ENCODE results near the gene C2orf69. TPM values are rescaled to one million over a fixed set of nuclear protein-coding genes. Genes with fewer than 3 reads are reported as not detected.

The C2orf69 gene
- polyA plus RNA-seq, 3 donors from 2014 or later, result 3.8 to 7.6 (median 4.8) TPM

- no peak for DNase-seq
- Mint-ChIP-seq H3K36me3 (peaks cover 0 to 13% (median 4%) of the 10 kb centered on the region in 3 donors), H3K27me3 (ENCODE audit: low read depth in 3 of 3) (no peaks in the 10 kb centered on the region), H3K4me3 (no peak overlapping the region), H3K27ac (peak overlapping the region in 2 of 6 donors; percentile 18 to 66), H3K4me1 (peaks cover 0 to 8% of the 10 kb centered on the region in 2 donors), H3K9me3 (no peaks in the 10 kb centered on the region)
Observed at GRCh38 chr2:199928626-199929025, 17.5 kb downstream of the C2orf69 start.

- Mint-ChIP-seq H3K4me3 (no peak overlapping the region), H3K9me3 (no peaks in the 10 kb centered on the region), H3K36me3 (peaks cover 0 to 13% (median 4%) of the 10 kb centered on the region in 3 donors), H3K27ac (peak overlapping the region in 1 of 6 donors; percentile 55), H3K27me3 (ENCODE audit: low read depth in 3 of 3) (no peaks in the 10 kb centered on the region), H3K4me1 (peaks cover 0 to 4% of the 10 kb centered on the region in 2 donors)
- no peak for DNase-seq
Observed at GRCh38 chr2:199929262-199929661, 18.2 kb downstream of the C2orf69 start.

GRCh38 chr2:199932312-199932855, 21.3 kb downstream of the C2orf69 start:
- H3K4me1 Mint-ChIP-seq, result peaks cover 0 to 4% of the 10 kb centered on the region in 2 donors
- no peaks in the 10 kb centered on the region for H3K27me3 Mint-ChIP-seq (ENCODE audit: low read depth in 3 of 3)
- no peak for DNase-seq
- H3K36me3 Mint-ChIP-seq, result peaks cover 4 to 10% (median 5%) of the 10 kb centered on the region in 3 donors
- H3K9me3 Mint-ChIP-seq, result no peaks in the 10 kb centered on the region
- H3K4me3 Mint-ChIP-seq, result no peak overlapping the region
- H3K27ac Mint-ChIP-seq, result peak overlapping the region in 1 of 6 donors; percentile 48

GRCh38 chr2:199933466-199933865, 22.4 kb downstream of the C2orf69 start:
- peaks cover 5 to 13% (median 6%) of the 10 kb centered on the region in 3 donors for H3K36me3 Mint-ChIP-seq
- peaks cover 0 to 3% of the 10 kb centered on the region in 2 donors for H3K4me1 Mint-ChIP-seq
- no peak for DNase-seq
- H3K27me3 Mint-ChIP-seq (ENCODE audit: low read depth in 3 of 3), result no peaks in the 10 kb centered on the region
- H3K4me3 Mint-ChIP-seq, result no peak overlapping the region
- no peaks in the 10 kb centered on the region for H3K9me3 Mint-ChIP-seq
- H3K27ac Mint-ChIP-seq, result peak overlapping the region in 1 of 6 donors; percentile 15

- Mint-ChIP-seq H3K36me3 (peaks cover 7 to 13% (median 8%) of the 10 kb centered on the region in 3 donors), H3K9me3 (no peaks in the 10 kb centered on the region), H3K27ac (peak overlapping the region in 1 of 6 donors; percentile 8), H3K4me3 (no peak overlapping the region), H3K4me1 (no peaks in the 10 kb centered on the region), H3K27me3 (ENCODE audit: low read depth in 3 of 3) (no peaks in the 10 kb centered on the region)
- DNase-seq, result no peak
Observed at GRCh38 chr2:199936554-199936953, 25.5 kb downstream of the C2orf69 start.

GRCh38 chr2:199940373-199940772, 29.3 kb downstream of the C2orf69 start:
- H3K4me1 Mint-ChIP-seq, result peaks cover 3 to 10% of the 10 kb centered on the region in 2 donors
- no peaks in the 10 kb centered on the region for H3K9me3 Mint-ChIP-seq
- no peak for DNase-seq
- no peak overlapping the region for H3K4me3 Mint-ChIP-seq
- H3K27me3 Mint-ChIP-seq (ENCODE audit: low read depth in 3 of 3), result no peaks in the 10 kb centered on the region
- H3K27ac Mint-ChIP-seq, result no peak overlapping the region
- H3K36me3 Mint-ChIP-seq, result peaks cover 3 to 17% (median 8%) of the 10 kb centered on the region in 3 donors

- H3K4me1 Mint-ChIP-seq, result peaks cover 4 to 27% of the 10 kb centered on the region in 2 donors
- H3K27me3 Mint-ChIP-seq (ENCODE audit: low read depth in 3 of 3), result no peaks in the 10 kb centered on the region
- DNase-seq, result no peak
- no peak overlapping the region for H3K4me3 Mint-ChIP-seq
- no peaks in the 10 kb centered on the region for H3K9me3 Mint-ChIP-seq
- peaks cover 2 to 28% (median 6%) of the 10 kb centered on the region in 3 donors for H3K36me3 Mint-ChIP-seq
- H3K27ac Mint-ChIP-seq, result no peak overlapping the region
Observed at GRCh38 chr2:199943373-199943772, 32.3 kb downstream of the C2orf69 start.

GRCh38 chr2:199946196-199946595, 35.1 kb downstream of the C2orf69 start:
- no peaks in the 10 kb centered on the region for H3K9me3 Mint-ChIP-seq
- no peak overlapping the region for H3K4me3 Mint-ChIP-seq
- peak overlapping the region in 1 of 6 donors; percentile 18 for H3K27ac Mint-ChIP-seq
- DNase-seq, result no peak
- peaks cover 8 to 38% of the 10 kb centered on the region in 2 donors for H3K4me1 Mint-ChIP-seq
- H3K36me3 Mint-ChIP-seq, result peaks cover 0 to 23% (median 7%) of the 10 kb centered on the region in 3 donors
- H3K27me3 Mint-ChIP-seq (ENCODE audit: low read depth in 3 of 3), result no peaks in the 10 kb centered on the region

- H3K27ac Mint-ChIP-seq, result no peak overlapping the region
- H3K27me3 Mint-ChIP-seq (ENCODE audit: low read depth in 3 of 3), result no peaks in the 10 kb centered on the region
- H3K4me3 Mint-ChIP-seq, result no peak overlapping the region
- DNase-seq, result no peak
- peaks cover 8 to 38% of the 10 kb centered on the region in 2 donors for H3K4me1 Mint-ChIP-seq
- H3K36me3 Mint-ChIP-seq, result peaks cover 0 to 23% (median 7%) of the 10 kb centered on the region in 3 donors
- H3K9me3 Mint-ChIP-seq, result no peaks in the 10 kb centered on the region
Observed at GRCh38 chr2:199946836-199947235, 35.7 kb downstream of the C2orf69 start.

GRCh38 chr2:199950396-199950795, 39.3 kb downstream of the C2orf69 start:
- peaks cover 28 to 60% of the 10 kb centered on the region in 2 donors for H3K4me1 Mint-ChIP-seq
- peaks cover 0 to 7% (median 2%) of the 10 kb centered on the region in 3 donors for H3K27me3 Mint-ChIP-seq (ENCODE audit: low read depth in 3 of 3)
- H3K9me3 Mint-ChIP-seq, result no peaks in the 10 kb centered on the region
- peaks cover 0 to 15% (median 7%) of the 10 kb centered on the region in 3 donors for H3K36me3 Mint-ChIP-seq
- no peak overlapping the region for H3K27ac Mint-ChIP-seq
- no peak for DNase-seq
- H3K4me3 Mint-ChIP-seq, result no peak overlapping the region

- H3K4me3 Mint-ChIP-seq, result no peak overlapping the region
- peaks cover 0 to 13% (median 4%) of the 10 kb centered on the region in 3 donors for H3K27me3 Mint-ChIP-seq (ENCODE audit: low read depth in 3 of 3)
- H3K27ac Mint-ChIP-seq, result no peak overlapping the region
- DNase-seq, result no peak
- H3K36me3 Mint-ChIP-seq, result peaks cover 0 to 15% (median 3%) of the 10 kb centered on the region in 3 donors
- H3K9me3 Mint-ChIP-seq, result no peaks in the 10 kb centered on the region
- peaks cover 30 to 62% of the 10 kb centered on the region in 2 donors for H3K4me1 Mint-ChIP-seq
Observed at GRCh38 chr2:199951023-199951422, 39.9 kb downstream of the C2orf69 start.

- H3K36me3 Mint-ChIP-seq, result peaks cover 0 to 8% (median 3%) of the 10 kb centered on the region in 3 donors
- H3K4me1 Mint-ChIP-seq, result peaks cover 49 to 73% of the 10 kb centered on the region in 2 donors
- H3K9me3 Mint-ChIP-seq, result no peaks in the 10 kb centered on the region
- peak overlapping the region; percentile 98 to 99 (median 99) for H3K4me3 Mint-ChIP-seq
- H3K27ac Mint-ChIP-seq, result peak overlapping the region; percentile 89 to 97 (median 95)
- H3K27me3 Mint-ChIP-seq (ENCODE audit: low read depth in 3 of 3), result peaks cover 0 to 13% (median 4%) of the 10 kb centered on the region in 3 donors
- DNase-seq, result no peak
Observed at GRCh38 chr2:199955007-199955338, 43.9 kb downstream of the C2orf69 start.

GRCh38 chr2:199955339-199956061, 44.4 kb downstream of the C2orf69 start, which contains the start of the genes MAIP1 and TYW5:
MAIP1 (plus strand) TSS chr2:199955582; CDS start chr2:199955799, 217 bp downstream.
TYW5 (minus strand) TSS chr2:199955491; CDS start chr2:199955470, 21 bp downstream.
- Mint-ChIP-seq H3K4me3 (peak within 1 kb of the TSS; percentile 98 to 99 (median 99)), H3K4me1 (peaks cover 47 to 68% of the 10 kb centered on the region in 2 donors), H3K27ac (peak within 1 kb of the TSS; percentile 89 to 97 (median 95)), H3K36me3 (peaks cover 0 to 8% (median 5%) of the 10 kb centered on the region in 3 donors), H3K27me3 (ENCODE audit: low read depth in 3 of 3) (peaks cover 0 to 13% (median 4%) of the 10 kb centered on the region in 3 donors), H3K9me3 (no peaks in the 10 kb centered on the region)
- DNase-seq, result peak; percentile 77 to 82 (median 82)

GRCh38 chr2:199956062-199956380, 44.9 kb downstream of the C2orf69 start:
- H3K27ac Mint-ChIP-seq, result peak overlapping the region; percentile 89 to 97 (median 95)
- H3K9me3 Mint-ChIP-seq, result no peaks in the 10 kb centered on the region
- peaks cover 0 to 12% (median 9%) of the 10 kb centered on the region in 3 donors for H3K36me3 Mint-ChIP-seq
- H3K27me3 Mint-ChIP-seq (ENCODE audit: low read depth in 3 of 3), result peaks cover 0 to 13% (median 4%) of the 10 kb centered on the region in 3 donors
- no peak for DNase-seq
- peak overlapping the region; percentile 98 to 99 (median 99) for H3K4me3 Mint-ChIP-seq
- H3K4me1 Mint-ChIP-seq, result peaks cover 45 to 65% of the 10 kb centered on the region in 2 donors

Data from immature natural killer cell (primary cell).